SK-N-MC (cell line): ENCODE results near the gene UST.
"Not testable (repeated sequence)": the region's sequence is repeated elsewhere in the genome, so short reads cannot be mapped to it uniquely, and the experiment has no call there.

Source experiments
- EZH2 ChIP-seq: fragments of 200-600 bp; sonication (generic); IDR thresholded peaks from one replicate; pipeline ENCODE4 v1.6.1; 2017; ENCODE audit warnings: antibody characterized with exemption
- POLR2AphosphoS5 ChIP-seq: IDR thresholded peaks from 2 replicates; pipeline ENCODE4 v1.6.1; 2012; ENCODE audit warnings: mild to moderate bottlenecking, low read depth, low read length, borderline replicate concordance

DNA sequence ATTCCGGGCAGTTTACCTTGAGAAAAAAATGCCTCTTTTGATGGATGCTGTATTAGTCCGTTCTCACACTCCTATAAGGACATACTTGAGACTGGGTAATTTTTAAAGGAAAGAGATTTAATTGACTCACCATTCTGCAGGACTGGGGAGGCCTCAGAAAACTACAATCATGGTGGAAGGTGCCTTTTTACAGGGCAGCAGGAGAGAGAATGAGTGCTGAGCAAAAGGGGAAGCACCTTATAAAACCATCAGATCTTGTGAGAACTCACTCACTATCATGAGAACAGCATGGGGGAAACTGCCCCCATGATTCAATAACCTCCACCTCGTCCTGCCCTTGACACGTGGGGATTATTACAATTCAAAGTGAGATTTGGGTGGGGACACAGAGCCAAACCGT lies 102.6 kb downstream of the UST start:
- TF ChIP-seq POLR2AphosphoS5, EZH2: not testable (repeated sequence)
